ENCODE data around the gene SLC28A1. TPM values are rescaled to one million over a fixed set of nuclear protein-coding genes. Genes with fewer than 3 reads are reported as not detected.

Gene SLC28A1
- total and polyA plus RNA-seq, 9 donors = 0.02 to 0.92 (median 0.18) TPM; not detected in 3

DNA sequence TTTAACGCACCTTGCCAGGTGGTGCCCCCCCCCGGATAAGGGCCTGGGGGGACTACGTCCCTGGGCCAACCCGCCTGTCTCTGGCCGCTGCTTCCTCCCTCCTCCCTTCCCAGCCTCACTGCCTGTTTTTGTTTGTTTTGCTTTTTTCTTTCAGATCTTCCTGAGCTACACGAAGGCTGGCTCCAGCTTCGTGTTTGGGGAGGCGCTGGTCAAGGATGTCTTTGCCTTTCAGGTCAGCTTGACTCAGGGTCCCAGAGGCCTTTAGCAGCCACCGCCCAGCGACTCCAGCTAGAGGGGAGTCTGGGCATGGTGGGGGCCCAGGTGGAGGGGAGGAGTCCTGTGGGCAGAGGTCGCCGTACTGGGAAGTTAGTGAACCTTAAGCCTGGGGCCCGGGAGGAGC, 24.1 kb downstream of the SLC28A1 start:
- DNase-seq = peak in 2 of 5 donors; percentile 28 to 55
- Histone ChIP-seq H3K4me1 (ENCODE audit: insufficient read depth) (peaks cover 23% of the 10 kb centered on the region), H3K9me3 (no peaks in the 10 kb centered on the region), H3K27ac (peak overlapping the region in 1 of 2 donors; percentile 28), H3K4me3 (no peak overlapping the region), H3K27me3 (no peaks in the 10 kb centered on the region), H3K36me3 (no peaks in the 10 kb centered on the region)
- WGBS, 3 donors = 14 to 23% (median 17%) methylated on average over 13 of the region's 13 CpGs
- TF ChIP-seq, protein P1, sequence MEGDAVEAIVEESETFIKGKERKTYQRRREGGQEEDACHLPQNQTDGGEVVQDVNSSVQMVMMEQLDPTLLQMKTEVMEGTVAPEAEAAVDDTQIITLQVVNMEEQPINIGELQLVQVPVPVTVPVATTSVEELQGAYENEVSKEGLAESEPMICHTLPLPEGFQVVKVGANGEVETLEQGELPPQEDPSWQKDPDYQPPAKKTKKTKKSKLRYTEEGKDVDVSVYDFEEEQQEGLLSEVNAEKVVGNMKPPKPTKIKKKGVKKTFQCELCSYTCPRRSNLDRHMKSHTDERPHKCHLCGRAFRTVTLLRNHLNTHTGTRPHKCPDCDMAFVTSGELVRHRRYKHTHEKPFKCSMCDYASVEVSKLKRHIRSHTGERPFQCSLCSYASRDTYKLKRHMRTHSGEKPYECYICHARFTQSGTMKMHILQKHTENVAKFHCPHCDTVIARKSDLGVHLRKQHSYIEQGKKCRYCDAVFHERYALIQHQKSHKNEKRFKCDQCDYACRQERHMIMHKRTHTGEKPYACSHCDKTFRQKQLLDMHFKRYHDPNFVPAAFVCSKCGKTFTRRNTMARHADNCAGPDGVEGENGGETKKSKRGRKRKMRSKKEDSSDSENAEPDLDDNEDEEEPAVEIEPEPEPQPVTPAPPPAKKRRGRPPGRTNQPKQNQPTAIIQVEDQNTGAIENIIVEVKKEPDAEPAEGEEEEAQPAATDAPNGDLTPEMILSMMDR (IDR thresholded peaks at IDR 0.05) = no peak
- TF ChIP-seq POLR2A (IDR thresholded peaks at IDR 0.05) = no peak
- no peak for TF ChIP-seq EP300 (IDR thresholded peaks at IDR 0.05)
- intact Hi-C loops (cut with DNase I) = no loop called here

DNA sequence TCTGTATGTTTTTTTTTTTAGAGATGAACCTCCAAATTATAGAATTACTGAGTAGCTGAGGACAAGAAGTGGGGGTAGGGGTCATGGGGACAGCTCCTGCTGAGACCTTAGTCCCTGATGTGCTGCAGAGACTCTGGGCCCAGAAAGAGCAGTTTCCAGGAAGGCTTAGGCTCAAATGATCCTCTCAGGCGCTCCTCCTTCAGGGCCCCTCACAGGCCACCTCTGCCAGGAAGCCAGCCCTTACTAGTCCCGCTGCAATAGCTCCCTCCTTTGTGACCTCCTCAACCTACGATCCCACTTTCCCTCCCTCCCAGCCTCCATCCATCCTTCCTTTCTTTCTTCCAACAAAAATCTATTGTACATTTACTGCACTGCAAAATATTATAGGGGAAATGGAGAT, 24.6 kb downstream of the SLC28A1 start:
- intact Hi-C loops (cut with DNase I) = no loop called here
- 85 to 91% (median 88%) methylated on average over 3 of the region's 3 CpGs for WGBS, 3 donors
- Histone ChIP-seq H3K27ac (peak overlapping the region in 1 of 2 donors; percentile 28), H3K4me1 (ENCODE audit: insufficient read depth) (peaks cover 23% of the 10 kb centered on the region), H3K9me3 (no peaks in the 10 kb centered on the region), H3K4me3 (no peak overlapping the region), H3K36me3 (no peaks in the 10 kb centered on the region), H3K27me3 (no peaks in the 10 kb centered on the region)
- TF ChIP-seq POLR2A (IDR thresholded peaks at IDR 0.05) = no peak
- no peak for TF ChIP-seq EP300 (IDR thresholded peaks at IDR 0.05)
- TF ChIP-seq, protein P1 (IDR thresholded peaks at IDR 0.05) = no peak
- no peak for DNase-seq

DNA sequence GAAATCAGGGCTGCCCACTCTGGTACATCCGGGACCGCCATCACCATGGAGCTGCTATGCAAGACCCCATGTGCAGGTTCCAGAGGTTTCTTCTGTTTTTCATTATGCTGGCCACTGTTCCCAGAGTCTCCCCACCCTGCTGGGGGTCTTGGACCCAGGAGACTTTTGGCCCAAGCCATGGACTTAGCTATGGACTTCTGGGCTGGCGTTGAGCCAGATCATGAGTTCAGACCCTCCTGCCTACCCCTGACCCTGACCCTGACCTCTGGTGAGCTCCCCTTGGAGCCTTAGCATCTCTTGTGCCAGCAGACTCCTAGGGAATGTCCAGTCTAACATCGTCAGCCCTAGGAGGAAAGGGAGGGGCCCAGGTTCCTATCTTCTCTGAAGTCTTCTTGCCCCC, 25.3 kb downstream of the SLC28A1 start:
- H3K4me3 ChIP-seq = no peak overlapping the region
- H3K27me3 ChIP-seq = no peaks in the 10 kb centered on the region
- H3K4me1 ChIP-seq (ENCODE audit: insufficient read depth) = peaks cover 23% of the 10 kb centered on the region
- no peaks in the 10 kb centered on the region for H3K36me3 ChIP-seq
- 80 to 87% (median 85%) methylated on average over 4 of the region's 4 CpGs for WGBS, 3 donors
- peak overlapping the region in 1 of 2 donors; percentile 33 for H3K27ac ChIP-seq
- no peak for DNase-seq
- TF ChIP-seq POLR2A (IDR thresholded peaks at IDR 0.05) (no peak), EP300 (IDR thresholded peaks at IDR 0.05) (no peak)
- TF ChIP-seq, protein P1 (IDR thresholded peaks at IDR 0.05) = no peak
- no peaks in the 10 kb centered on the region for H3K9me3 ChIP-seq
- intact Hi-C loops (cut with DNase I) = loop anchor here in 1 of 4 donors (10.0 kb wide), 3 partner anchors 85 to 255 kb away; partner anchors contain the start of genes NMB, WDR73 and ZNF592

DNA sequence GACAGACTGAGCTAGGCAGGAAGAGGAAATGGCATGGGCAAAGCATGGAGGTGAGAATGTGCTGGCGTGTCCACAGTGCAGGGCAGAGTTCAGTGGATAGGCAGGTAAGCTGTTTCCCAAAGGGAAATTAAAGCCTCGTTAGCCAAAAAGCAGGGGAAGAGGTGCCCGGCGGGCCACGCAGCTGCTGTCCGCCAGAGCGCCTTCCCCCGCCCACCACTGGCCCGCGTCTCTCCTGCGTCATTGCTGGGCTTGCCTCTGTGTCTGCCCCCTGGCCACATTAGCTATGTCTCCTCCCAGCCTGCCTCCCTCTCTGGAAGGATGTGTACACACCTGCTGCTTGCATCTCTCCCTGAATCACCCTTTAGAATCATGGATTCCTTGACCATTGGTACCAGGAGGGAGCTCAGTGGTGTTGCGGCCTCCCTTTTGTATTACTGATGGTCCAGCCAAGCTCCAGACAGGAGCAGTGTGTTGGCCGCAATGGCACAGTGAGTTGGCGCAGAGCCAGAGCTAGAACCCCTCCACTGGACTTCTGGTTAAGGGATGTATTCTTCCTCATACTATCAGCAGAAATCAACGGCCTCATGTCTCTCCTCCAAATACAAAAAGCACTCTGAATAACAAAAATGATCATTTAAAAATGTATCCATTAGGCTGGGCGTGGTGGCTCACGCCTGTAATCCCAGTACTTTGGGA, 26.6 kb downstream of the SLC28A1 start:
- no peaks in the 10 kb centered on the region for H3K36me3 ChIP-seq
- DNase-seq = peak in 1 of 5 donors; percentile 45
- TF ChIP-seq, protein P1 (IDR thresholded peaks at IDR 0.05) = no peak
- TF ChIP-seq POLR2A (IDR thresholded peaks at IDR 0.05) (no peak), EP300 (IDR thresholded peaks at IDR 0.05) (no peak)
- peak overlapping the region in 1 of 2 donors; percentile 81 for H3K27ac ChIP-seq
- intact Hi-C loops (cut with DNase I) = loop anchor here in 1 of 4 donors (10.0 kb wide), 3 partner anchors 86 to 256 kb away; partner anchors contain the start of genes NMB, WDR73 and ZNF592
- WGBS, 3 donors = 89 to 96% (median 93%) methylated on average over 17 of the region's 17 CpGs
- no peak overlapping the region for H3K4me3 ChIP-seq
- H3K27me3 ChIP-seq = no peaks in the 10 kb centered on the region
- no peaks in the 10 kb centered on the region for H3K9me3 ChIP-seq
- H3K4me1 ChIP-seq (ENCODE audit: insufficient read depth) = peaks cover 23% of the 10 kb centered on the region

Data from ovary (tissue), 9 donors.